HK-2 (cell line): ENCODE results near the gene UCP1.

Source experiments
- DNase-seq: peaks from one replicate; pipeline ENCODE4 v3.0.0-alpha.2; 2018; ENCODE audit not compliant: unreplicated experiment

UCP1 gene, protein sequence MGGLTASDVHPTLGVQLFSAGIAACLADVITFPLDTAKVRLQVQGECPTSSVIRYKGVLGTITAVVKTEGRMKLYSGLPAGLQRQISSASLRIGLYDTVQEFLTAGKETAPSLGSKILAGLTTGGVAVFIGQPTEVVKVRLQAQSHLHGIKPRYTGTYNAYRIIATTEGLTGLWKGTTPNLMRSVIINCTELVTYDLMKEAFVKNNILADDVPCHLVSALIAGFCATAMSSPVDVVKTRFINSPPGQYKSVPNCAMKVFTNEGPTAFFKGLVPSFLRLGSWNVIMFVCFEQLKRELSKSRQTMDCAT

DNA sequence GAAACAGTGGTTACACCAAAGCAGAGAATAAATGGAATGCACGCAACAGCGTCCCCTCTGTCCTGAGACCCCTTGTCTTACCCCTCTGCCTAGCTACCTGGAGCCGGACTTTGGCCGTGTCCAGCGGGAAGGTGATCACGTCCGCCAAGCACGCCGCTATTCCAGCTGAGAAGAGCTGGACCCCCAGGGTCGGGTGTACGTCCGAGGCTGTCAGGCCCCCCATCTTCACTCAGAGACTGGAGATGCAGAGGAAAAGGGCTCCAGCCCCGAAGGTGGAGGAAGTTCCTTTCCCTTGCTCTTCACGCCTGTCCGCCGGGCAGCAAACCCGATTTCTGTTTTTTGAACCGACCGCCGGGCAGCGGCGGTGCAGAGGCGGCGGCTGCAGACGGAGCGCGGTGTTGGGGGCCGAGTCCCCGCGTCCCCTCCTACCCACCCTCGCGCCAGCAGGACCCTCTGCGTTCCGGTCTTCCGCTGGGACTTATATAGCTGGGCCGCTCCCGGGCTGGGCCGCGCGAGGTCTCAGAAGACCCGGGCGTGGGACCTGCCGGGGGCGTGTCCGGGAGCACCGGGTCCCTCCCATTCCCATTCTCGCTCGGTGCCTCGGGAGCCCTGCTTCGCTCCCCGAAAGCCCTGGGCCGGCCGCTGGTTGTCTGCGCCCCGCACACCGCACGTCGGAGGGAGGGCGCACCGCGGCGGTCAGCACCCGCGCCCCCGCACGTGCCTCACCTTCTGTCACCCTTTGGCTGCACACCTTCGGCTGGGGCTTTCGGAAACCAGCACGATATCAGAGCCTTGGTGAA, at the start of gene UCP1:
TSS of gene UCP1 (minus strand) at position 455 of the 800 bp plus-strand sequence. CDS start at position 223, 232 bp downstream.
- DNase-seq, result peak; percentile 8

DNA sequence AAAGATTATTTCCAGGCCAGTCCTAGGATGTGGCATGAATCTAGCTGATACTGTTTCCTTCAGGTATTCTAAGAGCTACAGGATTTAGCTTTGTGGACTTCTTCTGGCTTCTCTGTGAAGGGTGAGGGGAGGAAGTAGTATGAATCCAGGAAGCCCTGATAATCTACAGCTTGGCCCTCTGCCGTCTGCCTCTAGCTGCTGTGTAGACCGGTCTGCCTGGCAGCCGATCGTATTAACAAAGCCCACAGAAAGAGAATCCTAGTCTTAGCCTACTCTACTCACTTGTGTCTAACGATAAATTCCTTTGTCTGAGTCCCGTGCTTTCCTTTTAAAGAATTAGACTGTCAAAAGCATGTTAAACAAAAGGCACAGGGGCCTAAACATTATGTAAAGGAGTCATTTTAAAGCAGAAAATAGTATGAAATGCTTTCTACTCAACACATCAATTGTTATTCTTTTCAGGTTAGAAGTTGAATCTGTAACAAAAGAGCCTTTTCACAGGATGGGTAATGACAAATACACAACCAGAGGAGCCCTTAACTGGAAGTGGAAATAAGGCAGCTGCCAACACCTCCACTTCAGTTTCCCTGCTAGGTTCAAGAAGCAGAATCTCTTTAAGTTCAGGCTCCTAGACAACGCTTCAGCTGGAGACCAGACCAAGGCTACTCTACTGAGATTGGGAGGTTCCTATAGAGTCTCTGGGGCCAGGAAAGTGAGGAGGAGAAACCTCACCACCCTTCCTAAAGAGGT, 48.9 kb upstream of the UCP1 start:
- no peak for DNase-seq

DNA sequence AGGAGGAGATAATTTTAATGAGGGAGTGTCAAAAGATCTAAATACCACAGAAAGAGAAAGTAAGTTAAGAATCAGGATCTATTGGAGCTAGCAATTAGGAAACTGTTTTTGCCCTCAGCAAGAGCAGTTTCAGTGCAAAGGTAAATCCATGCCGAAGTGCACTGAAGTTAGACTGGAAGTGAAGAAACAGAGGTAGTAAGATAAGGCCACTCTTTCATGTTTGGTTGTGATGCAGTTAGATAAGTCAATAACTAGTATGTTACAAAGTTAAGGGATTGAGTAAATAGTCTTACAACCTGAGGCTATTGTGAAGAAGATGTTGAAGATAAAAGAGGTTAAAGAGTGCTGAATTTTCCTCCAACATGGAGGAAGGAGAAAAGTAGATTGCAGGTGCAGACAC, 46.7 kb upstream of the UCP1 start:
- no peak for DNase-seq

DNA sequence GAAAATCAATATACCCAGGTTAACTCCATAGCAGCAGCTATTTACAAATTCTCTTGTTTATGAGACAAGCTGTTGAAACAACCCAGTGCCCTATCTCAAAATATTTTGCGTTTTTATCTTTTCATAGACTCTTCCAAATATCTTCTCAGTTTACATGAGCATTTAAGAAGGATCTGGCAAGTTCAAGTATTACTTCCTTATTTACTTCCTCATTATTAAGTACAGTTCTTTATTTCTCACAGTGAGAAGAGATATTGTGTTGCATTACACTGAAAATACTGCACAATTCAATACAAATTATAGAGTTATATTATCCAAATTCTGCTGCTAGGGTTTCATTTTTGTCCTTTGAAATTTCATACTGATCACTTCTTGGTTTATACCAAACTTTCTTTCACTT, 43.6 kb upstream of the UCP1 start:
- no peak for DNase-seq

DNA sequence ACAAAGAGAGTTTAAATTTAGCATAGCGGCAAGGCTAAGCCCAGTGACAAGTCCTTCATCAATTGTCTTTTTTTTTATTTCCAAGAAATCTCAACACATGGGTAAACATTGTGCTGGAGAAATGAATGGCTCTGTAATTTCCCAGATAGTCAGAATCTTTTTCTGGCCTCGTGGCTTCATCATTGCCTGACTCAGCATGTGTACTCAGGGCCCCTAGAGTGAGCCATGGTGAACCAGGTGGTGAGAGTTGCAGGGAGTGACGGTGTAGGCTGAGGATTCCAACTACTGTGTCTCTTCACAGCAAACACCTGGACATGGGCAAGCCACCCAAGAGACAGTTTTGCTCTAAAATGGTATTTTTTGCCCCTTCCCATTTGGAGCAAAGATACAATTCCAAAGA, 43.1 kb upstream of the UCP1 start:
- no peak for DNase-seq

DNA sequence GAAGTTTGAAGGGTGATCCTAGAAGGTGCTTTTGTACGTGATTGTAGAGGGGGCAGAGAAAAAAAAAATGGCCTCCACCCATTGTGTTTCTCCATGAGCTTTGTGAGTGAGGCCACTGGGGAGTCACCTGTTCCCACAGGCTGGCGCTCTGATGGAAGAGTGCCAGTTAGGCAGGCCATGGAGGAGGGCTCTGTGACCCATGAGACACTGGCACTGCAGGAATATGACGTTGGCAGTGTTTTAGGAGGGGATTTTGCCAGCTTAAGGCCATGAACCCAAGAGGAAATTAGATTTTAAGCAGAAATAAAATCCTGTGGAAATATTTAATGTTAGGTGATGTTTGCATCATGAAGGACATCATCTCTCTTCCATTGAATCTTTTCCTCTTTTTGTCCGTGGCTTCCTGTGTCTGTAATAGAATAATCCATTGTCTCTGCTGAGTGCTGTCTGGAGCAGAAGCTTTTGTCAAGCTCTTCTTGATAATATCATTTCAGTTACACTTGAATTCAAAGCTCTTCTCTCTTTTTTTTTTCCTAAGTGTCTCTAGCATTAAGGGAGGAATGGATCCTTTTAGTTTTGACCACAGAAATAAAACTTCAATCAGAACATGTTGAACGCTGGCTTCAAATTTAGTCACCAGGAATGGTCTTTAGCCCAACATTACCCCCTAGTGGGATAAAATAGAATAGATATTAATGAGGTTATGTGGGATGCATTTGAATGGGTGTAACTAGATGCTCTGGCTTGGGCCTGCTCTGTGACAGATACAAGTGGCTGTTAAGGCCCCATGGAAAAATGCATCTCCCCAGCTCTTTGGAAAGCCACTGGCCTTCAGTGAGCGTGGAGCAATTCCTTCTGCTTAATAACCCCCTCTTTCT, 41.0 kb upstream of the UCP1 start:
- no peak for DNase-seq

DNA sequence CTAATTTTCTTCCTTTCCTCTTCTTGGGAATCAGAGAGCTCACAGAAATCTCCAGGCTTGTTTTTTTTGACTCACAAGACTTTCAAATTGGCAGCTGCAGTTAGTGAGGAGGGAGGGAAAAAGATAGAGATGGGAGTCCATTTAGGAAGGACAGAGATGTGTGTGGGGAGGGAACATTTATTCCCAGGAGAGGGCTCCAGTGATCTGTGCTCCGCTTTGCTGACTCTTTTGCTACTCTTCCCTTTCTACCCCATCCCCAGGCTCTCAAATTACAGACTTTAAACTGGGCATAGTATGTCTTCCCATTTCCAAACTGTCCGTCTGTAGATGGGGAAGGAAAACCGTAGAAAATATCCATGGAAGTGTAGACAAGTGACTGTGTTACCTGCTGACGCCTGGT, 39.1 kb upstream of the UCP1 start:
- no peak for DNase-seq

GRCh38 chr4:140604544-140604943, 35.8 kb upstream of the UCP1 start:
- DNase-seq, result no peak

GRCh38 chr4:140603286-140603685, 34.5 kb upstream of the UCP1 start:
- no peak for DNase-seq

GRCh38 chr4:140602714-140603113, 34.0 kb upstream of the UCP1 start:
- DNase-seq, result no peak

DNA sequence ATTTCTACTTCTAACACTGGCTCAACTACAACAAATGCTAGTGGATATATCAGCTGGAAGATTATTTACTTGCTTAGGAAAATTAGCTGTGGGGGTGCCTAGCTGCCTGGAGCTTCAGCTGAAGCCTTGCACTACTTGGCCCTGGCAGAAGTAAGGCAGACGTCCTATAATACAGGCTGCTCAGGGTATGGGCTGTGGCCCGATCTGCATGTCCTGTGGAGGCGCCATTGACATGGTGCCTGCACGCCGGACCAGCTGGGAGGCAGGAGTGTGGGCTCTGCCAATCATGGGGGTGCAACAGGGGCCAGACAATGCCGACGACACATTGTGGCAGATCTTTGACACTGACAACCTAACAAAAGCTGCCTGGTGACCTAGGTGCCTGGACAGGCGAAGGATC, 31.6 kb upstream of the UCP1 start:
- no peak for DNase-seq

GRCh38 chr4:140595065-140595464, 26.3 kb upstream of the UCP1 start:
- peak; percentile 17 for DNase-seq

- no peak for DNase-seq
Measured at GRCh38 chr4:140584439-140584838, 15.7 kb upstream of the UCP1 start.

GRCh38 chr4:140581078-140581477, 12.3 kb upstream of the UCP1 start:
- DNase-seq, result no peak

DNA sequence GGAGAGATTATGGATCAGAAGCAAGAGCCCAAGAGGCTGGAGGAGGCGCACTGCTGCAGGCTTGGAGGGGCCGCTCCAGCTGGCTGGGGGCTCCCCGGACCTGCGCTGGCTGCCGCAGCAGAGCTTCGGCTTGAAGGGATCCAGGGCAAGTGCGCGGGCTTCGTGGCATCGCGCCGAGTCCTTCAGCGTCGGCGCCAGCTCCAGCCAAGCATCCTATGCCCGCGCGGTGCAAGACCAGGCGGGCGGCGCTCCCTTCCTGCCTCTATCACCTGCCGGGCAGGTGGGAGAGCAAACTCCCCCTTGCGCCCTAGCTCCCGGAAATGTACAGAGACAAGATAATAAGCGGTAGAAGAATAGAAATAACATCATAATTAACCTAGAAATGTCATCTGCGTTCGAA, 10.5 kb upstream of the UCP1 start:
- DNase-seq, result no peak

GRCh38 chr4:140575489-140575888, 6.7 kb upstream of the UCP1 start:
- DNase-seq, result no peak

DNA sequence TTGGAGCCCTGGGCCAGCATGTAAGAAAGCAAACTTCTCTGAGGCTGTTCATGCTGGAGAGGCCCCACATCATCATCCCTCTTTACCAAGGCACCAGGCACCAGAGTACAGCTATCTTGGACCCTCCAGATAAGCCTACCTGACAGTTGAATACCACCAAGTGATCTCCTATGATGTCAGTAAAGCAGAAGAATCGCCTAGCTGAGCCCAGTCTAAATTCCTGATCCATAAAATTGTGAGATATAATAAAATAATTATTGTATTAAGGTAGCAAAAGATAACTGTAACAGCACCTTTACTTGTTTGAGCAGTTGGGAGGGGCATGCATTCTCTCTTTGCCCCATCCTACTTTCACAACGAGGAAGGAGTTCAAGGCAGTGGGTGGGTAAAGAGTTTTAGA, 2.9 kb upstream of the UCP1 start:
- no peak for DNase-seq

DNA sequence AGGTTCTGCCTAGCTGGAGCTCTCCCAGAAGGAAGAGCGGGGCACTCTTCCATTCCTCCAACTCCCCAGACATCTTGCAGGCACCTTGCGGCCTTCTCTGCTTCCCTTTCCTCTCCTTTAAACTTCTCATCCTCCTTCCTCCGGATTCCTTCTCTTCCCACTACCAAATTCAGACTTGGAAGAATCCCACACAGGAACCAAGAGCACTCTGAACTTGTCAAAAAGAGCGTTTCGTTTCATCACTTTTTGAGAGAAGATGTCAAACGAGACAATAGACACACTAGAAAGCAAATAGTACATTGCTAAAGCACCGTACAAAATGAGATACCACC, 512 bp upstream of the UCP1 start:
- no peak for DNase-seq

DNA sequence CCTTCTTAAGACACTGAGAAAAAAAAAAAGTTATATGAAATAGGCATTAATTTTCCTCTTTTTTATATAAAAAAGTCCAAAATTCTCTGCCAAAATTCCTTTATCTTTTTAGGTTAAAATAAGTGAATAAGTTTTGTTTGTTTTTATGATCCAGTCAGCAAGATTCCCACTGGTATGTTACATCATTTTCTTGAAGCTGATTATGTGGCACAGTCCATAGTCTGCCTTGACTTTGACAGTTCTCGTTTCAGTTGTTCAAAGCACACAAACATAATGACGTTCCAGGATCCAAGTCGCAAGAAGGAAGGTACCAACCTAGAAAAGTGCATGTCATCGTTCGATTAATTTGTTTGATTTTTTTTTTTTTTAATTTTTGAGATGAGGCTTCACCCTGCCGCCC, 9.1 kb downstream of the UCP1 start:
- no peak for DNase-seq

GRCh38 chr4:140557831-140558435, 10.8 kb downstream of the UCP1 start:
- no peak for DNase-seq

- no peak for DNase-seq
Measured at GRCh38 chr4:140556372-140557085, 12.2 kb downstream of the UCP1 start.
